ENCODE results near the gene CBX6. TPM values are rescaled to one million over a fixed set of nuclear protein-coding genes. Genes with fewer than 3 reads are reported as not detected.
A peak's percentile ranks its signal among the peaks of the same experiment; 100 is the strongest.

The CBX6 gene
- total RNA-seq, 4 donors from 2014 or later: 7.0 to 35.5 (median 10.7) TPM

- H3K4me3 ChIP-seq: no peak overlapping the region
- H3K27me3 ChIP-seq: no peaks in the 10 kb centered on the region
- H3K27ac ChIP-seq: no peak overlapping the region
- no peaks in the 10 kb centered on the region for H3K9me3 ChIP-seq
- H3K4me1 ChIP-seq: no peaks in the 10 kb centered on the region
- TF ChIP-seq CTCF (IDR thresholded peaks at IDR 0.05): no peak
- no peak for TF ChIP-seq POLR2A (IDR thresholded peaks at IDR 0.05)
- DNase-seq: no peak
- H3K36me3 ChIP-seq: no peaks in the 10 kb centered on the region
These were observed 18.4 kb upstream of the CBX6 start for GRCh38 chr22:38890377-38890776.

- no peaks in the 10 kb centered on the region for H3K27me3 ChIP-seq
- no peak overlapping the region for H3K4me3 ChIP-seq
- DNase-seq: no peak
- peaks cover 0 to 12% (median 0%) of the 10 kb centered on the region in 4 donors for H3K4me1 ChIP-seq
- H3K36me3 ChIP-seq: no peaks in the 10 kb centered on the region
- no peak overlapping the region for H3K27ac ChIP-seq
- TF ChIP-seq CTCF (IDR thresholded peaks at IDR 0.05) (no peak), POLR2A (IDR thresholded peaks at IDR 0.05) (no peak)
- H3K9me3 ChIP-seq: no peaks in the 10 kb centered on the region
These were observed 14.3 kb upstream of the CBX6 start for GRCh38 chr22:38886333-38886732.

- Histone ChIP-seq H3K27ac (peak overlapping the region in 3 of 4 donors; percentile 42 to 71 (median 56)), H3K27me3 (no peaks in the 10 kb centered on the region), H3K4me3 (no peak overlapping the region), H3K4me1 (peaks cover 0 to 12% (median 0%) of the 10 kb centered on the region in 4 donors), H3K9me3 (no peaks in the 10 kb centered on the region), H3K36me3 (no peaks in the 10 kb centered on the region)
- no peak for DNase-seq
- TF ChIP-seq CTCF (IDR thresholded peaks at IDR 0.05) (no peak), POLR2A (IDR thresholded peaks at IDR 0.05) (no peak)
These were observed 11.1 kb upstream of the CBX6 start for GRCh38 chr22:38882972-38883622.

GRCh38 chr22:38881997-38882879, 10.2 kb upstream of the CBX6 start:
- no peaks in the 10 kb centered on the region for H3K27me3 ChIP-seq
- H3K27ac ChIP-seq: peak overlapping the region; percentile 42 to 71 (median 55)
- no peaks in the 10 kb centered on the region for H3K9me3 ChIP-seq
- no peak overlapping the region for H3K4me3 ChIP-seq
- H3K4me1 ChIP-seq: peaks cover 0 to 12% (median 0%) of the 10 kb centered on the region in 4 donors
- DNase-seq: no peak
- no peak for TF ChIP-seq CTCF (IDR thresholded peaks at IDR 0.05)
- no peaks in the 10 kb centered on the region for H3K36me3 ChIP-seq

- H3K9me3 ChIP-seq: no peaks in the 10 kb centered on the region
- TF ChIP-seq POLR2A (IDR thresholded peaks at IDR 0.05) (no peak), CTCF (IDR thresholded peaks at IDR 0.05) (no peak)
- no peaks in the 10 kb centered on the region for H3K27me3 ChIP-seq
- H3K4me1 ChIP-seq: peaks cover 0 to 12% (median 0%) of the 10 kb centered on the region in 4 donors
- no peak for DNase-seq
- peak overlapping the region; percentile 42 to 71 (median 55) for H3K27ac ChIP-seq
- no peak overlapping the region for H3K4me3 ChIP-seq
- H3K36me3 ChIP-seq: no peaks in the 10 kb centered on the region
These were observed 9.5 kb upstream of the CBX6 start for GRCh38 chr22:38881464-38881871.

Data from Peyer's patch (tissue), 4 donors.